SU-DHL-6 (cell line): ENCODE measurements around the gene SLC22A8.

Experiments
- H2AFZ ChIP-seq: fragments of 200-600 bp; sonication (generic); 2 replicates; pipeline ENCODE4 v1.6.1; 2014; ENCODE audit warnings: low read depth, mild to moderate bottlenecking, moderate library complexity, mixed read lengths, antibody characterized with exemption, low read length; ENCODE audit not compliant: severe bottlenecking
- H3F3A ChIP-seq: fragments of 200-600 bp; shearing (Covaris generic); 2 replicates; pipeline ENCODE4 v1.6.0; 2016; ENCODE audit warnings: antibody characterized with exemption, mild to moderate bottlenecking; ENCODE audit not compliant: insufficient read depth
- H3K27ac ChIP-seq: fragments of 200-600 bp; sonication (generic); 2 replicates; pipeline ENCODE4 v1.5.1; 2016; ENCODE audit warnings: low read depth, mild to moderate bottlenecking, low read length, moderate library complexity, mixed read lengths
- H3K27me3 ChIP-seq: fragments of 200-600 bp; sonication (generic), shearing (Covaris generic); 2 replicates; pipeline ENCODE4 v1.6.0; 2014; ENCODE audit warnings: mild to moderate bottlenecking, low read length
- H3K36me3 ChIP-seq: fragments of 200-600 bp; sonication (generic); 2 replicates; pipeline ENCODE4 v1.6.1; 2014; ENCODE audit warnings: mild to moderate bottlenecking, low read length, mixed read lengths
- H3K4me2 ChIP-seq: fragments of 300-600, 200-600 bp; shearing (Covaris generic), sonication (generic); 2 replicates; pipeline ENCODE4 v1.6.0; 2014; ENCODE audit warnings: low read length, low read depth, mild to moderate bottlenecking; ENCODE audit not compliant: poor library complexity, severe bottlenecking
- H3K4me3 ChIP-seq: fragments of 200-600 bp; sonication (generic); 2 replicates; pipeline ENCODE4 v1.5.1; 2014; ENCODE audit warnings: antibody characterized with exemption, low read length, mild to moderate bottlenecking, mixed read lengths; ENCODE audit not compliant: insufficient read depth, poor library complexity, severe bottlenecking
- H3K79me2 ChIP-seq: fragments of 200-600 bp; sonication (generic); 2 replicates; pipeline ENCODE4 v1.6.1; 2014; ENCODE audit warnings: mild to moderate bottlenecking, low read length, moderate library complexity; ENCODE audit not compliant: insufficient read depth
- H3K9ac ChIP-seq: fragments of 200-600 bp; sonication (generic); 2 replicates; pipeline ENCODE4 v1.7.0; 2014; ENCODE audit warnings: mild to moderate bottlenecking, low read length
- H3K9me2 ChIP-seq: fragments of 200-600 bp; sonication (generic); replicated peaks from 2 replicates; pipeline ENCODE4 v1.6.1; 2014; ENCODE audit warnings: low read length; ENCODE audit not compliant: insufficient read depth
- H3K9me3 ChIP-seq: fragments of 200-600 bp; sonication (generic); 2 replicates; pipeline ENCODE4 v1.6.1; 2014; ENCODE audit warnings: low read length, mixed read lengths; ENCODE audit not compliant: insufficient read depth
- H4K20me1 ChIP-seq: fragments of 200-600 bp; sonication (generic); 2 replicates; pipeline ENCODE4 v1.6.1; 2014; ENCODE audit warnings: low read depth, mild to moderate bottlenecking, antibody characterized with exemption, low read length, moderate library complexity, mixed read lengths
- CTCF ChIP-seq: fragments of 200-600 bp; sonication (generic); IDR thresholded peaks from one replicate; pipeline ENCODE4 v1.5.1; 2017; ENCODE audit warnings: antibody characterized with exemption, mild to moderate bottlenecking, low read length, moderate library complexity; ENCODE audit not compliant: insufficient read depth, poor library complexity, severe bottlenecking
- EZH2phosphoT487 ChIP-seq: fragments of 200-600 bp; sonication (generic), shearing (Covaris generic); conservative IDR thresholded peaks from 2 replicates; pipeline ENCODE4 v1.6.1; 2018; ENCODE audit warnings: mild to moderate bottlenecking, antibody characterized with exemption, low read length, moderate library complexity, mixed read lengths

The SLC22A8 gene

DNA sequence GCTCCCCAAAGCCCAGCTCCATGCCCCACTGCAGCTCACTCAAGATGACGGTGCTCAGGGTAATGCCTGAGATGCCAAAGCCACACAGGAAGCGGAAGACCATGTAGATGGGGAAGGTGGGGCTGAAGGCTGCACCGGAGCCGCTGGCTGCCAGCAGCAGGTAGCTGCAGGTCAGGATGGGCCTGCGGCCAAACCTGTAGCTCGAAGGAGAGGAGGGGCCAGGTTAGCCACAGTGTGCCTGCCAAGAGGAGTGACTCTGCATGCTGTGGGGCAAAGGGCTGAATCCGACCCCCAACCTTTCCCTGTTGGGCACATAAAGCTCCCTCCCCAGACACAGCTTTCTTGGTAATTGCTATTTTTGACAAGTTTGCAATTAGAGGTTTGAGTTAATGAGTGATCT, 16.0 kb downstream of the SLC22A8 start:
- Histone ChIP-seq H3F3A (no peaks in the 10 kb centered on the region), H3K9me2 (no peaks in the 10 kb centered on the region), H3K27ac (no peak overlapping the region), H4K20me1 (no peaks in the 10 kb centered on the region), H3K4me2 (no peak overlapping the region), H3K27me3 (no peaks in the 10 kb centered on the region), H3K79me2 (no peaks in the 10 kb centered on the region), H3K9me3 (no peaks in the 10 kb centered on the region), H2AFZ (no peak overlapping the region), H3K36me3 (no peaks in the 10 kb centered on the region), H3K4me3 (no peak overlapping the region), H3K9ac (no peak overlapping the region)
- TF ChIP-seq EZH2phosphoT487 (no peak), CTCF (no peak)

DNA sequence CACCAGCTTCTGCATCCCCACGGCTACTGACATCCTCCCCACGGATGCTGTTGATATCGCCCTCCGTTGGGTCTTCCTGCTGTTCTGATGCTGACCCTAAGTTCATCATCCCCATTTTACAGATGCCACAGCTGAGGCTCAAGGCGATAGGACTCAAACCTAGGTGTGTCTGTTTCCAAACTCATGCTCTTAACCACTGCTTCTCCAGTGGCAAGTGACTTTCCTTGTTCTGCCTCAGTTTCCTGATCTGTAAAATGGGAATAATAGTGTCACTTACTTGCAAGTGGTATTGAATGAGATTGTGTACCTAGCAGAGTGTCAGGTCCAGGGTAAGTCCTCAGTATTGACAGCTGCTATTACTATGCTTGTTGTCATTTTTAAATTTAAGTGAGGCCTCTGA, 16.5 kb downstream of the SLC22A8 start:
- H3K79me2 ChIP-seq, result no peaks in the 10 kb centered on the region
- H4K20me1 ChIP-seq, result no peaks in the 10 kb centered on the region
- H3F3A ChIP-seq, result no peaks in the 10 kb centered on the region
- no peak overlapping the region for H2AFZ ChIP-seq
- no peaks in the 10 kb centered on the region for H3K9me3 ChIP-seq
- H3K27me3 ChIP-seq, result no peaks in the 10 kb centered on the region
- H3K4me3 ChIP-seq, result no peak overlapping the region
- H3K4me2 ChIP-seq, result no peak overlapping the region
- H3K36me3 ChIP-seq, result no peaks in the 10 kb centered on the region
- no peaks in the 10 kb centered on the region for H3K9me2 ChIP-seq
- no peak overlapping the region for H3K27ac ChIP-seq
- no peak overlapping the region for H3K9ac ChIP-seq
- TF ChIP-seq CTCF (no peak), EZH2phosphoT487 (no peak)

- no peak overlapping the region for H2AFZ ChIP-seq
- no peaks in the 10 kb centered on the region for H3K36me3 ChIP-seq
- H3K79me2 ChIP-seq, result no peaks in the 10 kb centered on the region
- no peaks in the 10 kb centered on the region for H3K9me3 ChIP-seq
- H3F3A ChIP-seq, result no peaks in the 10 kb centered on the region
- TF ChIP-seq EZH2phosphoT487 (no peak), CTCF (no peak)
- H4K20me1 ChIP-seq, result no peaks in the 10 kb centered on the region
- H3K4me3 ChIP-seq, result no peak overlapping the region
- H3K9ac ChIP-seq, result no peak overlapping the region
- H3K4me2 ChIP-seq, result no peak overlapping the region
- no peak overlapping the region for H3K27ac ChIP-seq
- no peaks in the 10 kb centered on the region for H3K27me3 ChIP-seq
- H3K9me2 ChIP-seq, result no peaks in the 10 kb centered on the region
Observed at GRCh38 chr11:62996271-62996670, 19.4 kb downstream of the SLC22A8 start.

DNA sequence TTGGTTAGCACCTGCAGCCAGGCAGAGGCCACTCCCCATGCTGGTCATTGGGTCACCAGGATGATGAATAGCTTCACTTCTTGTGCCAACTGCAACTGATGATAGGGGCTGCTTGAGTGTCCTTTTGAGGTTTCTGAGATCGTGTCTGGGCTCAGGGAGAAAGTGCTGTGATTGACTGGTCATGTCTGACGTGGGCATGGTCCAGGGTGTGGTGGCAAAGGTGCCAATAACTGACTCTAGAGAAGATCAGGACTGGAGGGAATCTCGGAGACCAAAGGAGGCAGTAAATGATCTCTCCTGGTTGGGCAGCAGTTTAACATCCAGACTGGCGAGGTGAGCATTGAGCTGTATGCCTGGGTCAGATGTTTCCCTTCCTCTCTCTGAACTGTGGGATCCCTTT, 20.9 kb downstream of the SLC22A8 start:
- H3K4me3 ChIP-seq, result no peak overlapping the region
- H3K27ac ChIP-seq, result no peak overlapping the region
- no peaks in the 10 kb centered on the region for H3K9me2 ChIP-seq
- no peak overlapping the region for H3K4me2 ChIP-seq
- no peak for TF ChIP-seq CTCF
- no peak for TF ChIP-seq EZH2phosphoT487
- H2AFZ ChIP-seq, result no peak overlapping the region
- H4K20me1 ChIP-seq, result no peaks in the 10 kb centered on the region
- H3K79me2 ChIP-seq, result no peaks in the 10 kb centered on the region
- H3K9me3 ChIP-seq, result no peaks in the 10 kb centered on the region
- no peaks in the 10 kb centered on the region for H3K36me3 ChIP-seq
- H3F3A ChIP-seq, result no peaks in the 10 kb centered on the region
- H3K9ac ChIP-seq, result no peak overlapping the region
- H3K27me3 ChIP-seq, result no peaks in the 10 kb centered on the region
